Tibial artery (tissue), 4 donors: ENCODE results near the gene PDE2A.

Source experiments
- DNase-seq, 2 donors: peaks; one replicate each; pipeline ENCODE4 v3.0.0-alpha.2; 2019
- H3K27ac ChIP-seq, 2 donors: fragments of 200-600 bp; sonication (generic) in 1 of 2; 1 replicate in 1 of 2; 2 replicates in 1 of 2; pipeline ENCODE4 v1.5.1; 2018 to 2019; ENCODE audit warnings: mild to moderate bottlenecking in 1 of 2
- H3K27me3 ChIP-seq, 2 donors: fragments of 200-600 bp; sonication (generic) in 1 of 2; one replicate each; pipeline versions ENCODE4 v1.5.1 to v1.6.0; 2016 to 2019
- H3K36me3 ChIP-seq, 3 donors: fragments of 200-600 bp; sonication (generic) in 2 of 3; one replicate each; pipeline ENCODE4 v1.5.1; 2016 to 2019; ENCODE audit warnings: mild to moderate bottlenecking in 2 of 3
- H3K4me1 ChIP-seq, 4 donors: fragments of 200-600 bp; sonication (generic) in 2 of 4; 1 replicate in 3 of 4; 2 replicates in 1 of 4; pipeline ENCODE4 v1.5.1; 2016 to 2019
- H3K4me3 ChIP-seq, 2 donors: fragments of 200-600 bp; sonication (generic) in 1 of 2; 1 replicate in 1 of 2; 2 replicates in 1 of 2; pipeline ENCODE4 v1.5.1; 2018 to 2019; ENCODE audit warnings: mild to moderate bottlenecking in 2 of 2
- H3K9me3 ChIP-seq, 3 donors: fragments of 200-600 bp; sonication (generic) in 1 of 3; one replicate each; pipeline ENCODE4 v1.5.1; 2016 to 2019
- intact Hi-C: fragments of 100-400 bp; cut with DNase I; formaldehyde crosslinking; loops from one replicate; pipeline ENCODE4 v1.15.0; 2023; ENCODE audit warnings: low total_unique reads
- TF ChIP-seq, protein P1 (sequence below), 2 experiments: fragments of 200-600 bp in 1 of 2; fragments of 450-650 bp in 1 of 2; IDR thresholded peaks; one replicate each; pipeline ENCODE4 v1.5.1; 2017 to 2019; ENCODE audit warnings: antibody characterized with exemption in 2 of 2, mild to moderate bottlenecking in 1 of 2, moderate library complexity in 1 of 2

The PDE2A gene

DNA sequence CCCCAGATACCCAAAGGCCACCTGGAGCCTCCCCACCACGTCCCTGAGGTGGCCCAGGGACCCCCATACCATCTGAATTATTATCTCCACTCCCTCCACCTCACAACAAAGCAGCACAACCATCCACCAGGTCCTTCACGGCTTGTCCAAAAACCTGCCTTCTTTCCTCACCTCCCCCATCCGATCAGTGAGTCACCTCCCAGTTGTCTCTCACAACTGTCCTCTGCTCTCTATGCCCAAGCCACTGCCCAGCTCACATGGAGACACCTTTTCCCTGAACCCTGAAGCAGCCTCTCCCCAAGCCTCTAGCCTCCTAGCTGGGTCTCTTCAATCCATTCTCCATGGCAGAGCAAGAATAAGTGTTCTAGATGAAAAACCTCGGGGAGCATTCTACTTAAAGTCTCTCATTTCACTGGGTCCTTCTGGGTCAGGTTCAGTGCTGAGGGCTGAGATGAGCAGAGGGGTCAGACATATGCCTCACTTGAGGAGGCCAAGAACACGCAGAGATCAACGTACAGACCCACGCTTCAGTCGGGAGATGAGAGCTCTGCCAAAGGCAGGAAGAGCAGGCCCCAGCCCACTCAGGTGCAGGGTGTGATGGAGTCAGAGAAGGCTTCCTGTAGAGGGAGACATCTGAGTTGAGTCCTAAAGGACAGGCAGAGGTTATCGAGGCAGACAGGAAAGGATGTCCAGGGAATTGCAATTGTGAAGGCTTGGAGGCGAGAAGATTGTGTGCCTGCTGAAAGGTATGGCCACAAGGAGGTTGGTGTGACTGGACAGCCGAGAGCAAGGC is 74.7 kb downstream of the PDE2A start:
- Histone ChIP-seq H3K27ac (no peak overlapping the region), H3K27me3 (peaks cover 0 to 5% of the 10 kb centered on the region in 2 donors), H3K4me1 (no peaks in the 10 kb centered on the region), H3K9me3 (no peaks in the 10 kb centered on the region), H3K4me3 (no peak overlapping the region), H3K36me3 (no peaks in the 10 kb centered on the region)
- DNase-seq: no peak
- TF ChIP-seq, protein P1, sequence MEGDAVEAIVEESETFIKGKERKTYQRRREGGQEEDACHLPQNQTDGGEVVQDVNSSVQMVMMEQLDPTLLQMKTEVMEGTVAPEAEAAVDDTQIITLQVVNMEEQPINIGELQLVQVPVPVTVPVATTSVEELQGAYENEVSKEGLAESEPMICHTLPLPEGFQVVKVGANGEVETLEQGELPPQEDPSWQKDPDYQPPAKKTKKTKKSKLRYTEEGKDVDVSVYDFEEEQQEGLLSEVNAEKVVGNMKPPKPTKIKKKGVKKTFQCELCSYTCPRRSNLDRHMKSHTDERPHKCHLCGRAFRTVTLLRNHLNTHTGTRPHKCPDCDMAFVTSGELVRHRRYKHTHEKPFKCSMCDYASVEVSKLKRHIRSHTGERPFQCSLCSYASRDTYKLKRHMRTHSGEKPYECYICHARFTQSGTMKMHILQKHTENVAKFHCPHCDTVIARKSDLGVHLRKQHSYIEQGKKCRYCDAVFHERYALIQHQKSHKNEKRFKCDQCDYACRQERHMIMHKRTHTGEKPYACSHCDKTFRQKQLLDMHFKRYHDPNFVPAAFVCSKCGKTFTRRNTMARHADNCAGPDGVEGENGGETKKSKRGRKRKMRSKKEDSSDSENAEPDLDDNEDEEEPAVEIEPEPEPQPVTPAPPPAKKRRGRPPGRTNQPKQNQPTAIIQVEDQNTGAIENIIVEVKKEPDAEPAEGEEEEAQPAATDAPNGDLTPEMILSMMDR (IDR thresholded peaks at IDR 0.05): no peak
- intact Hi-C loops: loop anchor here (5.0 kb wide), 1 partner anchor 43 kb away; no protein-coding TSS in a partner anchor

DNA sequence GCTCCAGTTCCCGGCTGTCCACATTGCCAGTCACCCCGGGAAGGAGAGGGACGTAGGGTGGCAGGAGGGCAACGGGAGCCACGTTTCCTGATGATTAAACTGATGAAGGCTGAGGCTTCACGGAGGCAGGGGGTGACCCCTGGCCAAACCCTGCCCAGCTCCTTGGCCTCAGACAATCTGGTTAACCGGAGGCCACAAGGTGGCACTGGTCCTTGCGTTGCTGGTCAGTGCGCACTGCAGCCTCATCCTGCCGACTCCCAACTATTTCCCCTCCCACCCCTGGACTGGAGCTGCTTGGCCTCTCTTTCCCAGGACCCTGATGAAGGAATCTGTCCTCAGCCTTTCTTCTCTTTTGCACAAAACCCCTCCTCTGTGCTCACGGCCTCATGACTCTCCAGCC is 75.3 kb downstream of the PDE2A start:
- Histone ChIP-seq H3K9me3 (no peaks in the 10 kb centered on the region), H3K36me3 (no peaks in the 10 kb centered on the region), H3K4me1 (no peaks in the 10 kb centered on the region), H3K27me3 (peaks cover 0 to 5% of the 10 kb centered on the region in 2 donors), H3K4me3 (no peak overlapping the region), H3K27ac (no peak overlapping the region)
- DNase-seq: peak in 1 of 2 donors; percentile 36
- intact Hi-C loops: loop anchor here (5.0 kb wide), 1 partner anchor 43 kb away; no protein-coding TSS in a partner anchor
- TF ChIP-seq, protein P1 (IDR thresholded peaks at IDR 0.05): peak; percentile 45 to 53

DNA sequence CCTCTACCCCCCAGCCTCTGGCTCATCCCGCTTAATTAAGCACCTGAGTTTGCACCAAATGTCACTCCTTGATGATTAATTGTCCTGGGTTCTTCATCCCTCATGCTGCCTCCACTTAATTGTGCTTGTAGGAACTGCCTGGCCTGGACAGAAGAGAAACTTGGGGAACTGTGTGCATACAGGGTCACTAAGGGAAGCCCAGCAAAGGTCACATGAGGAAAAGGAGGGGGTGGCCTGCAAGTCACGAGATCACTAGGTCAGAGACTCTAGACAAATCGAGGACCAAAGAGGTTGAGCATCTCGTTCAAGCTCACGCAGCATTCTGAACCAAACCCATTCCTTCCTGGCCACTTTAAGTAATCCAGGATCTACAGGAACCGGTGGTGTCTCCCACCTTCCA is 75.8 kb downstream of the PDE2A start:
- no peak overlapping the region for H3K4me3 ChIP-seq
- no peaks in the 10 kb centered on the region for H3K4me1 ChIP-seq
- intact Hi-C loops: loop anchor here (5.0 kb wide), 1 partner anchor 44 kb away; no protein-coding TSS in a partner anchor
- H3K36me3 ChIP-seq: no peaks in the 10 kb centered on the region
- H3K9me3 ChIP-seq: no peaks in the 10 kb centered on the region
- H3K27ac ChIP-seq: no peak overlapping the region
- TF ChIP-seq, protein P1 (IDR thresholded peaks at IDR 0.05): no peak
- DNase-seq: no peak
- peaks cover 0 to 5% of the 10 kb centered on the region in 2 donors for H3K27me3 ChIP-seq

DNA sequence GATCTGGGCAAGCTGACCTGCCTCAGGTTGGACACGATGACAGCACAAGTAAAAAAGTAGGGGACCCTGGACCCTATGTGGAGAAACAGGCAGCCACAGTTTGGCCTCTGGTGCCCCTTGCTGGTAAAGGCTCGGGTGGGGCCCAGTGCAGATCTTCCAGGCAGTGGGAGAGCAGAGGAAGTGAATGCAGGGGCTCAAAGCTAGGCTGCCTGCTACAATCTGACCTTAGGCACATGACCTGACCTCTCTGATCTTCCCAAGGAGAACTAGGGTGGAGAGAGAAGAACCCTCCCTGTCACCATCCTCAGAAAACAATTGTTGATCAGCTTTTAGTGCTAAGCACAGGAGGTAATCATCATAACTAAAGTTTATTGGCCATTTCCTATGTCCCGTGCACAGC is 76.5 kb downstream of the PDE2A start:
- H3K4me3 ChIP-seq: no peak overlapping the region
- no peaks in the 10 kb centered on the region for H3K36me3 ChIP-seq
- H3K27ac ChIP-seq: no peak overlapping the region
- no peaks in the 10 kb centered on the region for H3K4me1 ChIP-seq
- H3K27me3 ChIP-seq: peaks cover 0 to 7% of the 10 kb centered on the region in 2 donors
- H3K9me3 ChIP-seq: no peaks in the 10 kb centered on the region
- intact Hi-C loops: loop anchor here (5.0 kb wide), 1 partner anchor 45 kb away; no protein-coding TSS in a partner anchor
- no peak for DNase-seq
- TF ChIP-seq, protein P1 (IDR thresholded peaks at IDR 0.05): no peak

DNA sequence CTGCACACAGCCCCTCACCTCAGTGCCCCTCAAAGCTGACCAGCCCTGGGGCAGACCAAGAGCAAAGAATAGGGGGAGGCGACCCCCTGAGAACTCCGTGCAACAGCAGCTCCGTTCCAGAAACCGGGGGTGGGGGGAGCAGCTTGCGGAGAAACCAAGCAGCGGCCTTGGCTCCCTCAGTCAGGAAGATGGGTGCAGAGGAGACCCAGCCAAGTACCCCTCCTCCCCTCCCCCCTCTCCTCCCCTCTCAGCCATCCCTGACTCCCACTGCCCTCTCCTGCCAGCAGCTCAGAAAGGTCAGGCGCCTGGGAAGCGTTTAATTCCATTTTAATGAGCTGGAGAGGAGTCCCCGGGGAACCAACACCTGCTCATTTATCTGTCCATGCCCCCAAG is 78.9 kb downstream of the PDE2A start:
- H3K4me3 ChIP-seq: no peak overlapping the region
- intact Hi-C loops: loop anchor here (5.0 kb wide), 1 partner anchor 47 kb away; no protein-coding TSS in a partner anchor
- TF ChIP-seq, protein P1 (IDR thresholded peaks at IDR 0.05): no peak
- no peak overlapping the region for H3K27ac ChIP-seq
- H3K9me3 ChIP-seq: no peaks in the 10 kb centered on the region
- no peak for DNase-seq
- peaks cover 0 to 4% (median 3%) of the 10 kb centered on the region in 4 donors for H3K4me1 ChIP-seq
- no peaks in the 10 kb centered on the region for H3K36me3 ChIP-seq
- peaks cover 0 to 26% of the 10 kb centered on the region in 2 donors for H3K27me3 ChIP-seq
